Heart left ventricle (tissue), 13 donors: ENCODE data around the gene ODC1.

Source experiments
- CTCF ChIP-seq, 12 donors: fragments of 200-600 bp; sonication (generic) in 4 of 12; IDR thresholded peaks; one replicate each; pipeline versions ENCODE4 v1.5.0 to v1.8.0; 2018 to 2022; ENCODE audit warnings: antibody characterized with exemption in 12 of 12, mild to moderate bottlenecking in 5 of 12
- POLR2A ChIP-seq, 2 donors: fragments of 450-650 bp; IDR thresholded peaks; one replicate each; pipeline ENCODE4 v1.6.1; 2017; ENCODE audit warnings: antibody characterized with exemption in 2 of 2, mild to moderate bottlenecking in 2 of 2, moderate library complexity in 2 of 2
- donor health status: ischemic (EF 13 %, LVEDD 7.1; RV severe dilation, severe dysfunction).
- donor health status: DM: no; HTN: yes; CAD: no.
- donor health status: DM: no; HTN: no; CAD: no.
- donor health status: ischemic (EF 25% LVEDD 6.9; RV normal size, moderate dysfunction).
- donor health status: ischemic (EF 25% LVEDD 5.7; RV mildly dilated, moderate dysfunction).
- donor health status: ischemic (EF 35%, LVEDD 5.7; RV mildly dilated, moderate dysfunction).
- donor health status: nonischemic (EF 11% LVEDD 7.7; RV severe dilation, severe dysfunction).
- donor health status: DM: yes; HTN: yes; CAD: no.
- donor health status: PGD.
- donor health status: ischemic (EF 29% LVEDD 5.4; RV normal size, mild dysfunction).
- donor health status: nonischemic (EF 23%, LVEDD 6.1; RV moderate dilation, normal function).

DNA sequence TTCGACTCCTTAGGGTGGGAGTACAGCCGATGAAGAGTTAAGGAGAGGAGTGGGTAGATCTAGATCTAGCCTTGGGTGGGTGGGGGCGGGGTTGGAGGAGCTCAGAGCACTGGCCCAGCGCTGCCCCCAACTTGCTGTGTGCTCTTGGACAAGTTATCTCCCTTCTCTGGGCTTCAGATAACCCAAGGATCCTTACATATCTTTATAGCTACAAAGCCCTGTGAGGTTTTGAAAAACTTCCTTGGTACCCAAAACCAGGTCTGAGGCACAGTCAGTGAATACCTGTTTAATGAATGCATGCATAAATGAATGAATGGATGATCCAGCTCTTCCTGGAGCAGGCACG lies 1.3 kb upstream of the ODC1 start:
- TF ChIP-seq CTCF (IDR thresholded peaks at IDR 0.05) (no peak), POLR2A (IDR thresholded peaks at IDR 0.05) (no peak)
